SHP77 treated with DMSO at 0.1 percent for 48 hours (cell line): ENCODE results near the gene KMT2C.
"Not testable (repeated sequence)": the region's sequence is repeated elsewhere in the genome, so short reads cannot be mapped to it uniquely, and the experiment has no call there.

ENCODE experiments used
- DNase-seq: peaks from one replicate; lab custom pipeline; 2025; lab: John Stamatoyannopoulos, UW

KMT2C gene

GRCh38 chr7:152307902-152308301 is 127.9 kb downstream of the KMT2C start:
- no peak for DNase-seq

DNA sequence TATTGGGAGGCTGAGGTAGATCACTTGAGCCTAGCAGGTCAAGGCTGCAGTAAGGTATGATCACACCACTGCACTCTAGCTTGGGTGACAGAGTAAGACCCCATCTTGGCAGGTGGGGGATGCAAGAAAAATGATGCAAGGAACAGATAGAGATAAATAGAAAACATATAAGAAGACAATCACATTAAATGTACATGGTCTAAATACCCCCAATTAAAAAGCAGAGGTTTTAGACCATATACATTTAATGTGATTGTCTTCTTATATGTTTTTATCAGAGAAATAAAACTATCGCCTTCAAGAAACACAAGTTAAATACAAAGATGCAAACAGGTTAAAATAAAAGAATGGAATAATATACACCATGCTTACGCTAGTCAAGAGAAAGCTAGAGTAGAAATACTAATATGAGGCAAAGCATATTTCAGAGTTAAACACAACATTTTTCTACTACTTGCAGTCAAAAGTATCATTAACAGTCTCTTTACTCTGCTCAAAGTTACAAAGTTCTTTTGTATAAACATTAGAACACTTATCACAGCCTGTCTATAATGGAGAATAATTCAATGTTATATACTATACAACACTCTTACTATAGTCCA is 136.2 kb downstream of the KMT2C start:
- DNase-seq: not testable (repeated sequence)

GRCh38 chr7:152292897-152293296 is 142.9 kb downstream of the KMT2C start:
- DNase-seq: no peak

DNA sequence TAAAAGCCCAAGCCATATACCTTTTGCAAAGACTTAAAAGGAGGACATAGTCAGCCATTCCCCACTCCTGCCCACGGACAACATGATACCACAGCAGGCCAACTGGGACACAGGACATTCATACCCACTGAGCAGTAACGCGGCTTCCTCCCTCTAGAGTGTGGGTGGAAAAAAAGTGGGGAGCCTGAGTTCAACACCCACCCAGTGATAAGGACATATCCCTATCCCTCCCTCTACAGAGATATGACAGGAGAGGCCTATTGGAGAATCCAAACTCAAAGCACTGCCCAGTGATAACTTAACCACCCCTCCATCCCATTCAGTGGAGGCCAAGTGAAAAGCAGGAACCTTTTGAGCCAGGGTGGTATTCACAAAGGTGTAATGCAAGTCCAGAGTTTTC is 148.8 kb downstream of the KMT2C start:
- not testable (repeated sequence) for DNase-seq

DNA sequence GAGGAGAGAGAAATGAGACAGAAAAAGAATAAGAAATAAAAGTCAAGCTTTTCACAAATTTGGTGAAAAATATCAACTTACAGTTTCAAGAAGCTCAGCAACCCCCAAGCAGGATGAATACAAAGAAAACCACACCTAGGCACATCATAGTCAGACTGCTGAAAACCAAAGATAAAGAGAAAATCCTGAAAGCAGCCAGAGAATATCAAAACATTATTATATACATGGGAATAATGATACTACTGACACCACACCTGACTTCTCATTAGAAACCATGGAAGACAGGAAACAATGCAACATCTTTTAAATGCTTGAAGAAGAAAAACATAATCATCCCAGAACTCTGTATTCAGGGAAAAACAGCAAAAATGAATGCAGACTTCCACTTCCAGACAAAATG is 149.6 kb downstream of the KMT2C start:
- DNase-seq: not testable (repeated sequence)

DNA sequence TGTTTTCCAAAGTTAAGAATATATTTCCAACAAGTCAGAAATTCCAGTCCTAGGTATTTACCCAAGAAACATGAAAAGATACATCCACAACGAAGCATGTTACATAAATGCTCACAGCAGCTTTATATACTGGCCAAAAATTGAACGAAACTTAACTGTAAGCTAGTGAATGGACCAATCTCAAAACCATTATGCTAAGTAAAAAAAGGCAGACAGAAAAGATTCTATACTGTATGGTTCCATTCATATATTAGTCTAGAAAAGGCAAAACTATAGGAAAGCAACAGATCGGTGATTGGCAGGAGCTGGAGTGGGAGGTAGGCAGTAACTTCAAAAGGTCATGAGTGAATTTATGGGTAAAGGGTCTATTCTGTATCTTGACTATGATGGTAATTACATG is 150.8 kb downstream of the KMT2C start:
- not testable (repeated sequence) for DNase-seq

DNA sequence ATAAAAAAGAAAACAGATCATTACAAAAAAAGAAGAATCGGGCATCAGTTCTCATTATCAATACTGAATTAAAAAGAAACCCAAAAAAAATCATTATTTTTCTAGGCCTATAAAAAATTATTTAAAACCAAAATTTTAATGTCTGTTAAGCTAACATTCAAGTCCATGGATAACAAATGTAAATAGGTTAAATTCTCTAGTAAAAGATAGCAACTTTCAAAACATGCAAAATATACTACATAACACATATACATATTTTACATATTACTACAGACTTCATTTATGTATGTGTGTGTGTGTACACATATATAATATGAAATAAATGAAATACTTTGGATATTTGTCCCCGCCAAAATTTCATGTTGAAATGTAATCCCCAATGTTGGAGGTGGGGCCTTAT is 158.1 kb downstream of the KMT2C start:
- DNase-seq: not testable (repeated sequence)

DNA sequence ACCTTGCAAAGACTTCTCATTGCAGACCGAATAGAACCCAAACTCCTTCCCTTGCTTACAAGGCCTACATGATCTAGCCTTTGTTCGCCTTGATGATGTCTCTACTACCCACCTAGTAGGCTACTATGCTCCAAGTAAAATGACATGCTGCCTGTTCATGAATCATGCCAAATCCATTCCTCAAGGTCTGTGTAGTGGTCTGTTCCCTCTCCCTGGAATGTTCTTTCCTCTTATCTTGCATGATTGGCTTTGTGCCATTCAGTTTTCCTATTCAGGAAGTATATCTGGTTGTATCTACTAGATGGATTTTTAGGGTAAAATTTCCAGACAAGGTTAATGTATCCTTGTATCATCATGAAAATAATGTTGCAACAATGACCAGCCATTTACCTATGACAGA is 165.4 kb downstream of the KMT2C start:
- not testable (repeated sequence) for DNase-seq

- DNase-seq: not testable (repeated sequence)
Observed at GRCh38 chr7:152266859-152267258, 168.9 kb downstream of the KMT2C start.

DNA sequence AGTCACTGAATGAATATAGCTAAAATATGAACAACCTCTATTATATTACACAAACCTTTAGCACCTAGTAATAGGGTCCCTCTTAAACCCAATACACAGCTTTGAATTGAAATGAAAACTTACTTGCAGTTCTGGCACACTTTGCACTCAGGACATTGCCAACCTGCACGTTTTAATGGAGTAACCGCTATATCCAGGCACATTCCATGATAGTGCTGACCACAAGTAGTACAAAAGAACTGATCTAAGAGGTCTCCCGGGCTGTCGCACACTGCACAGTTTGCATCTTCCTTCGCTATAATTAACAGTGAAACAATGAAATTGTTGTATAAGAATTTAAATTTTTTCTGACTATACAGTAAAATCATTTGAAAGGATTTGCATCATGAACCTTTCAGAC is 170.9 kb downstream of the KMT2C start:
- not testable (repeated sequence) for DNase-seq

GRCh38 chr7:152262146-152262545 is 173.7 kb downstream of the KMT2C start:
- not testable (repeated sequence) for DNase-seq

DNA sequence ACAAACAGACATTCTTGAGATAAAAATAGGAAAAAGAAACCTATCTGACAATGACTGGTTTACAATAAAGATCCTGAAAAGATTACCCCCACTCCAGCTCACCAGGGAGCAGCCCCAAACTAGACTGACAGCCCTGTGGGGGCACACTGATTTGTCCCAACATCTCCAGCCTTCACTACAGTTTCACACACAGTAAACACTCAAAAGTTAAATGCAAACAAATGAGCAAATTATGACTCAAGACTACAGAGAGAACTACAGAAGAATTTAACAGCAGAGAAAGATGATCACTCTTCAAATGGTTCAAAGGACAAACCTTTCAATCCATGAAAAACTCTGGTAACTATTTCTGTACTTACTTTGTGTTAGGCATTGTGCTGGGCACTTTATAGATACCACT is 176.2 kb downstream of the KMT2C start:
- not testable (repeated sequence) for DNase-seq

DNA sequence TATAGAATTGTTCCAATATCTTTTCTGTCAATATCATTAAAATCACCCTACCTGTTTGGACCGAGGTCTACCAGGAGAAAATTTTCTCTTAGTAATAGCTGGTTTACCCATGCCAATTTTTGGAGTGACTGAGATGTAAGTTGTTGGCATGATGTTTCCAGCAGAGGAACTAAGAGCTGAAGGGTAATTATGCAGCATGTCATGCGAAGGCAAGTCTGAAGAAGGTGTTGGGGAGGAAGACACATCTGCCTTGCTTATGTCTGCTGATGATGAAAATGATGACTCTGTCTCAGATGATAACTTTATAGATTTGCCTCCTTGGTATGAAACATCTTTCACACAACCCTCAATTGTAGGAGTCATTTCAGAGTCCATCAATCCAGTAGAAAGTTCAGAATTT is 188.0 kb downstream of the KMT2C start:
- DNase-seq: not testable (repeated sequence)

DNA sequence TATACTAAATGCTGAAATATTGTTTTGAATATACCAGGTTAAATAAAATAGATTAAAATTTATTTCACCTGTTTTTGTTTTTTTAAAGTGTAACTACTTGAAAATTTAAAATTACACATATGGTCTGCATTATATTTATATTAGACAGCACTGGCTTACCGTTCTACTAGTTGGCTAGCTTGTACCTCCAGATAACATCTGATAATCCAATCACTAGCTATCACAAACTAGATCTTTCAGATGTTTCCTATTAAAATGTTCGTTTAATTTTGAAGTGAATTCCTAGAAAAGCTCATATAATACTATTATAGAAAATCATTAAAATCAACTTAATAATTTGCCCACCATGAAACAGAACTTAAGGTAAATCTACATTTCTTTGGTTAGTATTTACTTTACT is 190.4 kb downstream of the KMT2C start:
- DNase-seq: not testable (repeated sequence)

DNA sequence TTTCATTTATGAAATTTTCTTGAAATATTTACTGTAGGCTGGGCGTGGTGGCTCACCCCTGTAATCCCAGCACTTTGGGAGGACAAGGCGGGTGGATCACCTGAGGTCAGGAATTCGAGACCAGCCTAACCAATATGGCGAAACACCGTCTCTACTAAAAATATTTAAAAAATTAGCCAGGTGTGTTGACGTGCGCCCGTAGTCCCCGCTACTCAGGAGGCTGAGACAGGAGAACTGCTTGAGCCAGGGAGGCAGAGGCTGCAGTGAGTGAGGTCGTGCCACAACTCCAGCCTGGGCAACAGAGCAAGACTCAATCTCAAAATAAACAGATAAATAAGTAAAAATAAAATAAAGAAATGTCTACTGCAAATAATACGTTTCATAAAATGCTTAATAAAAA is 192.3 kb downstream of the KMT2C start:
- DNase-seq: not testable (repeated sequence)

GRCh38 chr7:152241301-152241700 is 194.5 kb downstream of the KMT2C start:
- not testable (repeated sequence) for DNase-seq

DNA sequence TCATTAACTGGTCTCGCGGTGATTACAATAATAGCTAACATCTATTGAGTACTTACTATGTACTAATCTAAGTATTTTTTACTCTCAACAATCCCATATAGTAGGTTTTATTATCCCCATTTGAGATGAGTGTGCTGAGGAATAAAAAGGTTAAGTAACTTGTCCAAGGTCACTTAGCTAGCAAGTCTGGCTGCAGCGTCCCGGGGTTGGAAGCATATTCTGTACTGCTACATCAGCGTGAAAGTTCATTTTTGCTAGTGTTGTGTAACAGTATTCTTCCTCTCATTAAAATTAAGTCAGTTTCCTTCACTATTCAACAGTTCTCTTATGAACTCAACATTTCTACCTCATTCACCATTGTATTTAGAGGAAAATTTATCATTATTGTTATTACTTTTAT is 199.5 kb downstream of the KMT2C start:
- DNase-seq: not testable (repeated sequence)

- DNase-seq: not testable (repeated sequence)
Observed at GRCh38 chr7:152234421-152234820, 201.4 kb downstream of the KMT2C start.

DNA sequence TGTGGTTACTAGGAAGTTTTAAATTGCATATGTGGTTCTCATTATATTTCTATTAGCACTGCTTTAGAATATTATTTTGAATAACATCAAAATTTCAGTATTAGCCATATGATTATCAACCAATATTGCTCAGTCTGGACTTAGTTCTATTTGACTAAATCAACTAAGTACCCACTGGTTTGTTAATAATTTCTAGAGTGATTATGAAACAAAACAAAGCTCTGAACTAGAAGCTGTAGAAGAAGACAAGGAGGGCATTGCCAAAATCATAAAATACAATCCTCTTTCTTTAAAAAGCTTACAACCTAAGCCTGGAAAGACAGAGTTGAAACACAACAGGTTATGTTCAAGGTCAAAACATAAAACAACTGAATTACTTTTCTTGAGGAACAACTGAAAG is 204.7 kb downstream of the KMT2C start:
- DNase-seq: no peak

DNA sequence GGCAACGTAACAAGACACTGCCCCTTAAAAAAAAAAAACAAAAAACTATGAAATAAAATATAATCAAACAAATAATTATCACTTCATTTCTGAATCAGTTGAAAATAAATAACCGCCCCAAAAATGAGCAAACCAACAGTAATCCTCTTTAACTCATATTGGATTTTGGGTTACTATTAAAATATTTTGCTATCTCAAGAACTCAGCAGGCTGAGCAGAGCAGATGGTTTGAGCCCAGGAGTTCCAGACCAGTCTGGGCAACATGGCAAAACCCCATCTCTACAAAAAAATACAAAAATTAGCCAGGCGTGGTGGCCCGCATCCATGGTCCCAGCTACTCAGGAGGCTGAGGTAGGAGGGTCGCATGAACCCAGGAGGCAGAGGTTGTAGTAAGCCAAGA is 216.2 kb downstream of the KMT2C start:
- not testable (repeated sequence) for DNase-seq

DNA sequence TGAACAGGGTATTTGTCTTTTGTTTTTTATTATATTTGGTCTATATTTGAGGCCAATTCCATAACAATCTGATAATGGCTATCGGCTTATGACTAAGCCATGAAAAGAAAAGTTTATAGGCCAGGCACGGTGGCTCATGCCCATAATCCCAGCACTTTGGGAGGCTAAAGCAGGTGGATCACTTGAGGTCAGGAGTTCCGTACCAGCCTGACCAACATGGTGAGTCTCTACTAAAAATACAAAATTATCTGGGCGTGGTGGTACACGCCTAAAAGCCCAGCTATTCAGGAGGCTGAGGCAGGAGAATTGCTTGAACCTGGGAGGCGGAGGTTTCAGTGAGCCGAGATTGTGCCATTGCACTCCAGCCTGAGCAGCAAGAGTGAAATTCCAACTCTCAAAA is 227.0 kb downstream of the KMT2C start:
- not testable (repeated sequence) for DNase-seq

GRCh38 chr7:152204417-152204816 is 231.4 kb downstream of the KMT2C start:
- DNase-seq: not testable (repeated sequence)

DNA sequence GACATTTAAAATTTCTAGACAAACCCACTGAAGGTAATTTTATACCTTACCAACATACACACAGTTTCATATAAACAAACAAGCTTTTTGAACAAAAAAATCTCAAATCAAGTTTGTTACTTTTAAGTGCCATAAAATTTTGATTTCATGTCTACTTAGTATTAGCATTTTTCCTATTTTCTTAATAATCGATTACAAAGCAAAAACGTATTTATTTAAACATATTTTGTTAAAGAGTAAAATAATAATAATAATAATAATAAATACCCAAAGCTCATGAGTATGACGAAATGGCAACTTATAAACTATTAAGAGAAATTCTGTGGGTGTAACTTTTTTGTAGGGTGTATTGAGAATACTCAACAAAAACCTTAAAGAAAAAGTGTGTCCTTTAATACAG is 232.7 kb downstream of the KMT2C start:
- no peak for DNase-seq

- DNase-seq: no peak
Observed at GRCh38 chr7:152202056-152202455, 233.7 kb downstream of the KMT2C start.
